OCI-LY1 (cell line): ENCODE measurements around the gene HERPUD2.

Source experiments
- CTCF ChIP-seq: fragments of 200-600 bp; sonication (generic), shearing (Covaris generic); IDR thresholded peaks from 2 replicates; pipeline ENCODE4 v1.5.1; 2017; ENCODE audit warnings: mild to moderate bottlenecking, antibody characterized with exemption, low read length, moderate library complexity, mixed read lengths
- EZH2 ChIP-seq: fragments of 200-600 bp; sonication (generic), shearing (Covaris generic); IDR thresholded peaks from 2 replicates; pipeline ENCODE4 v1.8.0; 2017; ENCODE audit warnings: borderline replicate concordance, mixed run types, mild to moderate bottlenecking, antibody characterized with exemption, low read length, moderate library complexity, mixed read lengths

GRCh38 chr7:35700333-35700732 lies 5.4 kb upstream of the HERPUD2 start:
- TF ChIP-seq EZH2 (no peak), CTCF (no peak)
